Hepatocyte (in vitro differentiated cells): ENCODE results near the gene TACC3. TPM values are rescaled to one million over a fixed set of nuclear protein-coding genes. Genes with fewer than 3 reads are reported as not detected.

Experiments
- DNase-seq: peaks from one replicate; pipeline ENCODE4 v3.0.0-alpha.2; 2016; ENCODE audit warnings: low spot score
- H2AFZ ChIP-seq: fragments of 200-600 bp; sonication (generic); 2 replicates; pipeline ENCODE4 v1.6.0; 2016; ENCODE audit warnings: antibody characterized with exemption, mild to moderate bottlenecking
- H3K27ac ChIP-seq: fragments of 200-600 bp; sonication (generic); 2 replicates; pipeline ENCODE4 v1.5.1; 2016; ENCODE audit warnings: mild to moderate bottlenecking
- H3K27me3 ChIP-seq: fragments of 200-600 bp; sonication (generic); 2 replicates; pipeline ENCODE4 v1.6.1; 2016
- H3K36me3 ChIP-seq: fragments of 200-600 bp; sonication (generic); replicated peaks from 2 replicates; pipeline ENCODE4 v1.5.1; 2016; ENCODE audit warnings: low read depth; ENCODE audit not compliant: insufficient read depth
- H3K4me1 ChIP-seq: fragments of 200-600 bp; sonication (generic); 2 replicates; pipeline ENCODE4 v1.5.1; 2016; ENCODE audit warnings: mild to moderate bottlenecking, moderate library complexity; ENCODE audit not compliant: insufficient read depth
- H3K4me2 ChIP-seq: fragments of 200-600 bp; sonication (generic); 2 replicates; pipeline ENCODE4 v1.6.0; 2016
- H3K4me3 ChIP-seq: fragments of 200-600 bp; sonication (generic); 2 replicates; pipeline ENCODE4 v1.5.1; 2016; ENCODE audit warnings: mild to moderate bottlenecking
- H3K79me2 ChIP-seq: fragments of 200-600 bp; sonication (generic); 2 replicates; pipeline ENCODE4 v1.6.0; 2017; ENCODE audit warnings: mild to moderate bottlenecking
- H3K9me2 ChIP-seq: fragments of 200-600 bp; sonication (generic); replicated peaks from 2 replicates; pipeline ENCODE4 v1.6.0; 2017; ENCODE audit warnings: mild to moderate bottlenecking; ENCODE audit not compliant: insufficient read depth
- H3K9me3 ChIP-seq: fragments of 200-600 bp; sonication (generic); 2 replicates; pipeline ENCODE4 v1.5.1; 2016; ENCODE audit warnings: low read depth, mild to moderate bottlenecking
- H4K20me1 ChIP-seq: fragments of 200-600 bp; sonication (generic); 2 replicates; pipeline ENCODE4 v1.6.0; 2016; ENCODE audit warnings: mild to moderate bottlenecking; ENCODE audit not compliant: insufficient read depth, poor library complexity, severe bottlenecking
- CTCF ChIP-seq: fragments of 200-600 bp; sonication (generic); IDR thresholded peaks from 2 replicates; pipeline ENCODE4 v1.5.1; 2016; ENCODE audit warnings: antibody characterized with exemption, mild to moderate bottlenecking; ENCODE audit not compliant: poor library complexity
- EZH2 ChIP-seq: fragments of 200-600 bp; sonication (generic); IDR thresholded peaks from 2 replicates; pipeline ENCODE4 v1.6.1; 2016; ENCODE audit warnings: antibody characterized with exemption, mild to moderate bottlenecking, borderline replicate concordance
- EZH2phosphoT487 ChIP-seq: fragments of 200-600 bp; sonication (generic); IDR thresholded peaks from one replicate; pipeline ENCODE4 v1.6.1; 2018; ENCODE audit warnings: antibody characterized with exemption, mild to moderate bottlenecking, low read depth, moderate library complexity; ENCODE audit not compliant: unreplicated experiment, severe bottlenecking
- WGBS: methylation state at CpG from one replicate; pipeline ENCODE4 v1.1.6; 2016; ENCODE audit warnings: low lambda C conversion rate; ENCODE audit errors: missing lambda C conversion rate; 5-methylcytosine and 5-hydroxymethylcytosine counted together
- polyA plus RNA-seq: library from polyadenylated mRNA; unstranded; fragments of >200 nt; fragmentation: Nextera tagmentation; extraction: Ambion mirVana; gene quantifications from 2 replicates; pipeline ENCODE4 v1.2.1, GENCODE V29; 2016
- total RNA-seq: library from RNA; depleted of rRNA; stranded (reverse); fragments of >200 nt; gene quantifications from 2 replicates; pipeline ENCODE4 v1.2.3, GENCODE V29; 2014

TACC3 gene
- total and polyA plus RNA-seq, 2 experiments from 2014 or later, result 9.3 to 14.8 TPM

- no peaks in the 10 kb centered on the region for H3K9me2 ChIP-seq
- no peak overlapping the region for H3K4me2 ChIP-seq
- TF ChIP-seq CTCF (no peak), EZH2 (no peak), EZH2phosphoT487 (no peak)
- H4K20me1 ChIP-seq, result no peaks in the 10 kb centered on the region
- no peaks in the 10 kb centered on the region for H3K4me1 ChIP-seq
- no peak overlapping the region for H3K27ac ChIP-seq
- H3K4me3 ChIP-seq, result no peak overlapping the region
- H3K9me3 ChIP-seq, result no peaks in the 10 kb centered on the region
- no peaks in the 10 kb centered on the region for H3K36me3 ChIP-seq
- 82% methylated on average over 18 of the region's 18 CpGs for WGBS
- no peak overlapping the region for H2AFZ ChIP-seq
- no peaks in the 10 kb centered on the region for H3K27me3 ChIP-seq
- DNase-seq, result no peak
- peaks cover 15% of the 10 kb centered on the region for H3K79me2 ChIP-seq
Observed at GRCh38 chr4:1727117-1728031, 6.1 kb downstream of the TACC3 start.

- Histone ChIP-seq H4K20me1 (no peaks in the 10 kb centered on the region), H3K9me3 (no peaks in the 10 kb centered on the region), H3K4me2 (no peak overlapping the region), H3K9me2 (no peaks in the 10 kb centered on the region), H3K4me3 (no peak overlapping the region), H3K36me3 (no peaks in the 10 kb centered on the region), H3K79me2 (peaks cover 5% of the 10 kb centered on the region), H3K27me3 (no peaks in the 10 kb centered on the region), H2AFZ (no peak overlapping the region), H3K27ac (no peak overlapping the region), H3K4me1 (no peaks in the 10 kb centered on the region)
- no peak for DNase-seq
- WGBS, result 95% methylated on average over 30 of the region's 31 CpGs
- TF ChIP-seq CTCF (no peak), EZH2 (no peak), EZH2phosphoT487 (no peak)
Observed at GRCh38 chr4:1728061-1728980, 7.0 kb downstream of the TACC3 start.

GRCh38 chr4:1730532-1731135, 9.3 kb downstream of the TACC3 start:
- H3K4me1 ChIP-seq, result no peaks in the 10 kb centered on the region
- no peak overlapping the region for H2AFZ ChIP-seq
- H3K27me3 ChIP-seq, result no peaks in the 10 kb centered on the region
- no peak for DNase-seq
- TF ChIP-seq EZH2phosphoT487 (no peak), EZH2 (no peak)
- H3K9me2 ChIP-seq, result no peaks in the 10 kb centered on the region
- no peaks in the 10 kb centered on the region for H4K20me1 ChIP-seq
- no peaks in the 10 kb centered on the region for H3K9me3 ChIP-seq
- no peak overlapping the region for H3K4me3 ChIP-seq
- 98% methylated on average over 10 of the region's 16 CpGs for WGBS
- no peak overlapping the region for H3K4me2 ChIP-seq
- H3K27ac ChIP-seq, result no peak overlapping the region
- no peaks in the 10 kb centered on the region for H3K36me3 ChIP-seq
- H3K79me2 ChIP-seq, result peaks cover 5% of the 10 kb centered on the region
